Measurements from ENCODE around the gene MYL12A. TPM values are rescaled to one million over a fixed set of nuclear protein-coding genes. Genes with fewer than 3 reads are reported as not detected.
A peak's percentile ranks its signal among the peaks of the same experiment; 100 is the strongest.
"Not testable (repeated sequence)": the region's sequence is repeated elsewhere in the genome, so short reads cannot be mapped to it uniquely, and the experiment has no call there.

The MYL12A gene
- 2,410 TPM for total RNA-seq
- long read RNA-seq, transcript MYL12A-212 (1 exons, 738 nt) = minor isoform, 5 of 2,369 reads
- long read RNA-seq, transcript MYL12A-201 (4 exons, 1,229 nt) = minor isoform, 361 of 2,369 reads
- long read RNA-seq, transcript MYL12A-202 (4 exons, 899 nt) = major isoform, 1,916 of 2,369 reads
- long read RNA-seq, transcript MYL12A-207 (4 exons, 947 nt) = minor isoform, 9 of 2,369 reads
- long read RNA-seq, partial matches to known transcripts = 35 of 2,369 reads
- long read RNA-seq, other reads (novel, unspliced or antisense) = 40 of 2,369 reads

GRCh38 chr18:3247240-3248061, at the start of gene MYL12A:
MYL12A (plus strand) TSS chr18:3247801; CDS start chr18:3253248, 5,447 bp downstream.
- H3K27me3 ChIP-seq (ENCODE audit: low read depth) = no peaks in the 10 kb centered on the region
- H3K4me1 ChIP-seq = peaks cover 76% of the 10 kb centered on the region
- H3K4me3 ChIP-seq = peak within 1 kb of the TSS; percentile 98
- intact Hi-C loops (cut with micrococcal nuclease) = loop anchor here (10.0 kb wide), 2 partner anchors 93 to 313 kb away; no protein-coding TSS in a partner anchor
- peak; percentile 99 for DNase-seq
- no peak for TF ChIP-seq CTCF (IDR thresholded peaks at IDR 0.05; ENCODE audit: borderline replicate concordance)
- H3K9me3 ChIP-seq (replicated peaks) = no peaks in the 10 kb centered on the region
- peak within 1 kb of the TSS; percentile 100 for H3K27ac ChIP-seq (replicated peaks)
- peaks cover 11% of the 10 kb centered on the region for H3K36me3 ChIP-seq

- intact Hi-C loops (cut with micrococcal nuclease); H3K27ac ChIP-seq (replicated peaks); DNase-seq; H3K27me3 ChIP-seq (ENCODE audit: low read depth); H3K4me3 ChIP-seq: not testable (repeated sequence)
- H3K4me1 ChIP-seq = peaks cover 81% of the 10 kb centered on the region
- H3K9me3 ChIP-seq (replicated peaks) = peaks cover 14% of the 10 kb centered on the region
- peaks cover 20% of the 10 kb centered on the region for H3K36me3 ChIP-seq
Measured at GRCh38 chr18:3198260-3198860, 49.2 kb upstream of the MYL12A start.

- no peak overlapping the region for H3K4me3 ChIP-seq
- no peak for TF ChIP-seq CTCF (IDR thresholded peaks at IDR 0.05; ENCODE audit: borderline replicate concordance)
- peaks cover 22% of the 10 kb centered on the region for H3K36me3 ChIP-seq
- peaks cover 27% of the 10 kb centered on the region for H3K9me3 ChIP-seq (replicated peaks)
- H3K27ac ChIP-seq (replicated peaks) = peak overlapping the region; percentile 9
- DNase-seq = no peak
- intact Hi-C loops (cut with micrococcal nuclease) = no loop called here
- H3K4me1 ChIP-seq = peaks cover 79% of the 10 kb centered on the region
- no peaks in the 10 kb centered on the region for H3K27me3 ChIP-seq (ENCODE audit: low read depth)
Measured at GRCh38 chr18:3199942-3200645, 47.5 kb upstream of the MYL12A start.

GRCh38 chr18:3205239-3205638, 42.4 kb upstream of the MYL12A start:
- no peak for DNase-seq
- H3K4me3 ChIP-seq = no peak overlapping the region
- TF ChIP-seq CTCF (IDR thresholded peaks at IDR 0.05; ENCODE audit: borderline replicate concordance) = no peak
- H3K36me3 ChIP-seq = peaks cover 54% of the 10 kb centered on the region
- intact Hi-C loops (cut with micrococcal nuclease) = no loop called here
- H3K27me3 ChIP-seq (ENCODE audit: low read depth) = no peaks in the 10 kb centered on the region
- H3K27ac ChIP-seq (replicated peaks) = no peak overlapping the region
- peaks cover 66% of the 10 kb centered on the region for H3K4me1 ChIP-seq
- H3K9me3 ChIP-seq (replicated peaks) = peaks cover 39% of the 10 kb centered on the region

GRCh38 chr18:3207565-3207964, 40.0 kb upstream of the MYL12A start:
- H3K9me3 ChIP-seq (replicated peaks) = peaks cover 33% of the 10 kb centered on the region
- TF ChIP-seq CTCF (IDR thresholded peaks at IDR 0.05; ENCODE audit: borderline replicate concordance) = no peak
- no peak for DNase-seq
- intact Hi-C loops (cut with micrococcal nuclease) = no loop called here
- H3K27me3 ChIP-seq (ENCODE audit: low read depth) = no peaks in the 10 kb centered on the region
- H3K4me3 ChIP-seq = peak overlapping the region; percentile 27
- peak overlapping the region; percentile 41 for H3K27ac ChIP-seq (replicated peaks)
- peaks cover 67% of the 10 kb centered on the region for H3K4me1 ChIP-seq
- H3K36me3 ChIP-seq = peaks cover 57% of the 10 kb centered on the region
